Colon (tissue), 2 donors: ENCODE data around the gene NUFIP1.
"Not testable (repeated sequence)": the region's sequence is repeated elsewhere in the genome, so short reads cannot be mapped to it uniquely, and the experiment has no call there.

Source experiments
- FAIRE-seq: peaks from 2 replicates; lab custom pipeline; 2012; peaks lifted over from hg19 to GRCh38; lab: Jason Lieb, UNC
- donor health status: control.
- donor health status: control.

NUFIP1 gene

DNA sequence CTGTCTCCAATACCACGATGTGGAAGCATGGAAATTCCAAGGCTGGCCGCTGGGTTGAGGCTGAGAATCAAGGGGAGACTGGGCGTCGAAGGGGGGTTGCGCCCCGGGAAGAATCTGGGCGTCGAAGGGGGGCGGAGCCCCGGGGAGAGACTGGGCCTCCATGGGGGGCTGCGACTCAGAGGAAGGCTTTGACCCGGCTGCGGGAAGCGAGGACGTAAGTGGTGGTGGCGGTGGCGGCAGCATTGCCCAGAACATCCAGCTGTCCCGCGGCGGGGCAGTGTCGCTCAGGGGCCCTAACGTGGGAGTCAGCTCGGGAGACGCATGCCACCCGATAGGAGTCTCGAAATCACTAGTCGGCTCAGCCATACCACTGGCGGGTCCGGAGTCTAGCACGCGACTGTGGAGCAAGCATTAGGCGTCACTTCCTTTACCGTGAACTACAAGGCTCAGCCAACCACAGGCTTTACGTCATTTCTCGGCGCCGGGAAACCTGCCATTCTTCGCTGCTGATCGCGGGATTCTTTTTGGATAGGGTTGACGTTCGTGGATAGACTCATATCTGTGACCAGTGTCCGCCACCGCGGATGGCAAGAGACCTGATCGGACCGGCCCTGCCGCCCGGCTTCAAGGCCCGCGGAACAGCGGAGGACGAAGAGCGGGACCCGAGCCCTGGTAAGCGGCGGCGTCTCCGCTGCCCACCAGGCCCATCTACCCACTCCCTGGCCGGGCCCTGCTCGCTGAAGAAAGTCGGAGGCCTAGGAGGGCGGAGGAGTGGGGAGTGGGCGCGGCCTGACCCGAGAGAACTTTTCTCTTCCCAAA, at the start of gene NUFIP1, which contains the start of gene GPALPP1:
Gene NUFIP1, minus strand, starts transcription at position 401 of the 819 bp plus-strand sequence. Its CDS starts 35 bp downstream, at position 366.
Gene GPALPP1, plus strand, starts transcription at position 468 of the 819 bp plus-strand sequence. Its CDS starts 117 bp downstream, at position 585.
- no peak for FAIRE-seq

DNA sequence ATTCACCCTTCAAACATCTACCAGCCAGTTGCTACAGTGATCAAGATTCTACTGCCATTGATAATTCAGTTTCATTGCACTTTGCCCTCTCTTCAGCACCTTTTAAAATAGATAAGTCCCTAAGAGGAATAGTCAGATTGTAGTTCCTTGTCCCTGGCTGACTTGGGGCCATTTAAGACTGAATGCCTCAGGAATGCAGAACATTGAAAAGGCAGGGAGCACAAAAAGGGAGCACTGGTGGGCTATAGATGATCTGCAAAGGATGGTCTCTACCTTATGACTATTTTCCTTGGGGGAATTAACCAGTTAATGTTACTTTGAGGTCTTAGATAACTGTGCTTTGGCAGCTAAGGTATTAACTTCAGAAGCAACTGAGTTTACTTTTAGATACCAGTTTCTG, 46.9 kb upstream of the NUFIP1 start:
- FAIRE-seq, result no peak

DNA sequence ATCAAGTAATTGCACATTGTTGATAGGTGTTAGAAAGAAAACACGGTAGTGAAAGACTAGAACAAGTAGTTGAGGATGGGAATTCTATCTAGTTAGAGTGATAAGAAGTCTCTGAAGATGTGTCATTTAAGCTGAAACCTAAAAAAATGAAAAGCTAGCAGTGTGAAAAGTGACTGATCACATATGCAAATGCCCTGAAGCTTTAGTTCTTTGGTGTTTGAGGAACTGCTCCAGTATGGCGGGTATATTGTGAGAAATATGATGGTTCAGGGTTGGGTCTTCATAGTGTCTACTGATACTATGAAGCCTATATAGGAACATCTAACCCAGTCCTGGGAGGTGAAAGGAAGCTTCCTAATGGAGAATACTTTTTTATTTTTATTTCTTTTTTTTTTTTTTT, 45.1 kb upstream of the NUFIP1 start:
- FAIRE-seq, result no peak

DNA sequence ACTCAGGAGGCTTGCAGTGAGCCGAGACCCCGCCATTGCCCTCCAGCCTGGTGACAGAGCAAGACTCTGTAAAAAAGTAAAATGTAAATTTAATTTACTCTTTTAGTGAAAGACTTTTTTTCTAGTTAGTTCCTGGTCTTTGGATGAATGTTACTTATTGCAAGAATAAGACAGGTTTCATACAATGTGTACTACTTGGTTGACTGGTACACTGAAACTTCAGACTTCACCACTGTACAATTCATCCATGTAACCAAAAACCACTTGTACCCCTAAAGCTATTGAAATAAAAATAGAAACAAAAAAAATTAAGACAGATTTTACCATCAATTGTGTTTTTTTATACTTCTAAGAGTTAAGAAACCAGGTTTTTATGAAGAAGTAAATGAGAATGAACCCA, 35.6 kb upstream of the NUFIP1 start:
- FAIRE-seq, result no peak

DNA sequence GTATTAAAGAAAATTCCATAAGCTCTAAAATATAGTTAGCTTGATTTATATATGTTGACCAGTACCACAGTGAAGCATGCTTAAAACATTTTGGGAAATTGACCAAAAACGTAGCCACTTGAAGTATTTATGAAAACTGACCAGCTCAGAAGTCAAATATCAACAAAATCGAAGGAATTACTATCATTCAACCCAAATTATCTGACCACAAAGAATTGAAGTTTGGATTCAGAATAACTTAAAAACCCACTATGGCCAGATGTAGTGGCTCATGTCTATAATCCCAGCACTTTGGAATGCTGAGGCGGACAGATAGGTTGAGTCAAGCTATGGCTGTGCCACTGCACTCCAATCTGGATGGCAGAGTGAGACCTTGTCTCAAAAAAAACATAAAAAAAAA, 32.0 kb upstream of the NUFIP1 start:
- FAIRE-seq, result no peak

DNA sequence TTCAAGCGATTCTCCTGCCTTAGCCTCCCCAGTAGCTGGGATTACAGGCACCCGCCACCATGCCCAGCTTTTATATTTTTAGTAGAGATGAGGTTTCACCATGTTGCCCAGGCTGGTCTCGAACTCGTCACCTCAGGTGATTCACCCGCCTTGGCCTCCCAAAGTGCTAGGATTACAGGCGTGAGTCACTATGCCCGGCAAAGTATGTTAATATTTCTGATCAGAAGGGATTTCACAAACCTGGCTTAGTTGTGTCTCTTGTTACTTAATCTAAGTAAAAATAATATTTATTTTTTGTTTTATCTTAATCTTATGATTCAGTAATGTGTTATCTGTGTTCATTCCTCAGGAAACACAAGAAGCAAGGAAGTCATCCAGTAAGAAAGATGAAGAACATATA, 30.7 kb upstream of the NUFIP1 start:
- FAIRE-seq, result not testable (repeated sequence)

DNA sequence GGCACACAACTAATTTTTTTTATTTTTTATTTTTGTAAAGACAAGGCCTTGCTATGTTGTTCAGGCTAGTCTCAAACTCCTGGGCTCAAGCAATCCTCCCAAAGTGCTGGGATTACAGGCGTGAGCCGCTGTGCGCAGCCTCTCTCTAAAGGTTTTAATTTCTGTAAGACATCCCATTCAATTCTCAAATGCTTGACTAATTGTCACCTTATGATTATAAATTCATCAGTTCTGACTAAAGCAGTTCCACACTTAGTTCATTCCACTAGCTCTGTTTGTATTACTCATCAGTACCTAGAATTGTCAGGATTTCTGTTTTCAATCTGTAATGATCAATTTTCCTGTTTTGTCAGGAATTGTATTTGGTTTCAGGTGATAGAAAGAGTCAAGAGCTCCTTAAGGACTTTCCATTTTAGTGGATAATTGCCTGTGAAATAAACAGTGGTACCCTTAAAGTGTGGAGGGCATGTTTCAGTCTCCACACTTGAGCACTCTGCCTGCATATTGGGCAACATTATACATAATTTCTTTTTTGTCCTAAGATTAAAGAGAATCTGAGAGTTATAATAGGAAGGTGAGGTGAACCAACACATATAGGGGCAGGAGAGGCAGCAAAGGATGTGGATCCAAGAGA, 27.6 kb upstream of the NUFIP1 start:
- FAIRE-seq, result no peak

DNA sequence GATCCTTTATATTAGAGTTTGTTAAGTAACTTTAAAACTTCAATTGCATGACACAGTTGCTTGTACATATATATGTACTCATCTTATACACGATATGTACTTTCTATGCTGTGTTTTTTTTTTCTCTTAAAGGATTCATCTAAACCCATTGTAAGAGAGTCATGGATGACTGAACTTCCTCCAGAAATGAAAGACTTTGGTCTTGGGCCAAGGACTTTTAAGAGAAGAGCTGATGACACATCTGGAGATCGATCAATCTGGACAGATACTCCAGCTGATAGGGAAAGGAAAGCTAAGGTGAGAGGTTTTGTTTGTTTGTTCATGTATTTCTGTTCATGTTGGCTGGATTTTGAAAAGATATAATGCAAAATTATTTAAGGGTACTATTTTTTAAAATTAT, 26.0 kb upstream of the NUFIP1 start:
- no peak for FAIRE-seq

DNA sequence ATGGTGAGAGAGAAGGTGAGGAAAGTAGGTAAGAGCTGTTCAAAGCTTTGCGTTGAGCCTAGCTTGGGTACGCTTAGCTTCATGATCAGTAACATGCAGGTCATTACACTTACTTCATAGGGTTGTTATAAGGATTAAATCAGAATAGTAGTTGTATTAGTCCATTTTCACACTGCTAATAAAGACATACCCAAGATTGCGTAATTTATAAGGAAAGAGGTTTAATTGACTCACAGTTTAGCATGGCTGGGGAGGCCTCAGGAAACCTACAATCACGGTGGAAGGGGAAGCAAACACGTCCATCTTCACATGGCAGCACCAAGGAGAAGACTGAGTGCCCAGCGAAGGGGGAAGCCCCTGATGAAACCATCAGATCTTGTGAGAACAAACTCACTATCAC, 21.9 kb upstream of the NUFIP1 start:
- no peak for FAIRE-seq

DNA sequence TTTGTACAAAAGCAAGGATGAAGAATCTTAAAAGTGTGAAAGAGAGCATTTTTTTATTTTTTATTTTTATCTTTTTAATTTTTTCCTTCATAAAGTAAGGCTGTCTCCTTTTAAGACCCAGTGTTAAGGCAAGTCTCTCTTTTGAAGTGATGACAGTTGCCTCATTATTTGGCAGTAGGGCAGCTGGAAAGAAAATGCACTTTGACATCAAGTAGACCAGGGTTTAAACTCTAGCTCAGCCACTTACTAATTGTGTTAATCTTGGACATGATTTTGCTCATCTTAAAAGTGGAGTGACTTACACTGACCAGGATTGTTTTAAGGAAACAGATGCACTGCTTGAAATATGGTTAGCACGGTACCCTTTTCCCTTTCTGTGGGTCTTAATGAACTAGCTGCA, 18.6 kb upstream of the NUFIP1 start:
- FAIRE-seq, result no peak

DNA sequence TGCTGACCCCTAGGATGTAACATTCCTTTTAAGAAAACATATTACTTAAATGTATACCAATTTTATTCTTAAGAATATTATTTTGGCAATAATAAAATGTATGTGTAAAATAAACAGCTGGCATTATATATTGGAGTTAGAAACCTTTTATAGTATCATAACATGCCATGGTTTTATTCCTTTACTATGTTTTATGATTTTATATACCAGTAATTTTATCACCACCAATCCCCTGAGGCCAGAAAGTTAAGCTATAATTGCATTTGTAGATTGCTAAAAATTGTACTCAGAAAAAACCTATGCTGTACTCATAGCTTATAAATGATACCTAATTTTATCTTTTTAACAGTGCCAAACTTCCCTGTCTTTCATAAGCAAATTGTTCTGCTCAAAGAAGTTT, 18.0 kb upstream of the NUFIP1 start:
- peak; percentile 61 for FAIRE-seq

DNA sequence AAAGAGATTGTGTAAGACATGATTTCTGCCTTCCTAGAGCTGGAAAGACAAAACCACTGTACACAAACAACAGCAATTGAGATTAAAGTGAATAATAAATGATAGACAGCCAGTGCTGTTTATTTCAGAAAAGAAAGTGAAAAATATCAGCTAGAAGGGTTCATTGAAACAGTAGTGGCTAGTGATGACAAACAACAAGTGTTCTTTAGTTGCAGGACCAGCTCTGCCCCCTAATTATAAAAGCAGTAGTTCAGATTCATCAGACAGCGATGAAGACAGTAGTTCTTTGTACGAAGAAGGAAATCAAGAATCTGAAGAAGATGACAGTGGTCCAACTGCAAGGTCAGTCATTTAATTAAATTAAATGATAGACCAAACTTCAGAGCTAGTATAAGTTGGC, 14.8 kb upstream of the NUFIP1 start:
- FAIRE-seq, result no peak

DNA sequence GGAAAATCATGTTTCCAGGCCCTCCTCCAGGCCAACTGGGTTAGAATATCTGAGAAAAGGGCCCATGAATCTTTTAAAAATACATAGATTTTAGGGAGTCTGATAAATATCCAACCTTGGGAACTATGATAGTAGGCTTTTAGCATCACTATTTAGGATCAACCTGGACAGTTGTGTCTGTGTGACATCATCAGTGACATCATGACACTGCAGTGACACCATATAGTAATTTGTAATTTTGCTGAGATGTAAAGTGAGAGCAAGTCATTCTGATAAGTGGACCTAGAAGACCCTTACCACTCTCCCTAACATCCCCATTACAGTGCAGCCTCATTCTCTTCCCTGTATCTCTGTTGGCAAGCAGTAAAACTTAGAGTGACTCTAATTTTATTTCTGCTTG, 14.1 kb upstream of the NUFIP1 start:
- no peak for FAIRE-seq

DNA sequence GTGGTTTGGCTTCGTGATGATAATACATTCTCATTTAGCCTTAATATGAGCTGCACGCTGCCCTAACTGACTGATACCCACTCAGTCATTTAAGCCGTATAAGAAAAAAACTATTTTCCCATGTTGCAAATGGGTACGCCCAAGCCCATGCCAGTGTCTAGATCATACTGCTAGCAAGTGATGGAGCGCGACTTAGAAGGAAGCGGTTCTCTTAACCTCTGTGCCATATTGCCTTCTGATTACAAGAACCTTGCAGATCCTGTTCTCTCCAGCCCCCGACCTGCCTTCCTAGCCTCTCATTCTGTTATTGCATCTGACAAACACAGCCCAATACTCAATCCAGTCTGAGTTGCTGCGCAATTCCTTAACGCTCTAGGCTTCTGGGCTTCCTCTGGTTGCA, 670 bp upstream of the NUFIP1 start:
- no peak for FAIRE-seq

DNA sequence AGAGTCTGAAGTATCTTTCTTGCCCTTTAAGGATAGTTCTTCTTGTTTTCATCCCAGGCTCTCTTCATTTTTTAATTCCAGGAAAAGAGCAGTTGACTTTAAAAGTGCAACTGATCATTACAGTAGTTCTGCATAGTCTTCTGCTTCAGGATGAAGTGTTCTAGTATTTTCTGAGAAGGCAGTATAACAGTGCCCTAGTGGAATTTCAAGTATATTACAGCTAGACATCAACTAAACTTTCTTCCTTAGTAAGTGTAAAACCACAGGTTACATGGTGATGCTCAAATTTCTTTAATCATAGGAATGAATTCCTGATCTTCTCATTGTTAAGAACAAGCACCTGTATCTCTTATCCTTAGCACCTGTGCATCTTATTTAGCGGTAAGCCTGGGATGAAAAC, 10.9 kb downstream of the NUFIP1 start:
- no peak for FAIRE-seq

DNA sequence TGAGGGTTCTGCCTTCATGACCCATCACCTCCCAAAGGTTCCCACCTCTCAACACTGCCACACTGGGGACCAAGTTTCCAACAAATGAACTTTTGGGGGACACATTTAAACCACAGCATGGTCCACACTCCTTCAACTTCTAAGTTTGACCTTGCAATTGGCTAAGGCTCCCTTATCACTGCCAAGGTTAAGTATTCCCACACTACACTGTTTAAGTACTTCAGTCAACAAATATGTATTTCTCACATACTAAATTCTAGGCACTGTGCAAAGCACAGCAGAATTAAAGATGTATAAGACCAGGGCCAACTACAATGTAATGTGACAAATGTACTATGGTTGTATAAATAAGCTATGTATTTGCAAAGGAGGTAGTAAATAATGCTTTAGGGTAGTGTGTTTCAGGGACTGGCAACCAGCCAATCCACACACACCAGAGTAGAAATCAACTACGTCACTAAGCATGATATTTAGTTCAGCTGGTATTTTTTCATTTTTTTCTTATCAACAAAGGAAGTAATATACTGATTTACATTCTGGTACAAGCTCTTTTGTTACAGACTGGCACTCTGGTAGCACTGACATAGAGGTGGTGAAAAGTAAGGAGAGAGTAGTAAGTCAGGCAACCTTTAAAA, 12.2 kb downstream of the NUFIP1 start:
- no peak for FAIRE-seq

DNA sequence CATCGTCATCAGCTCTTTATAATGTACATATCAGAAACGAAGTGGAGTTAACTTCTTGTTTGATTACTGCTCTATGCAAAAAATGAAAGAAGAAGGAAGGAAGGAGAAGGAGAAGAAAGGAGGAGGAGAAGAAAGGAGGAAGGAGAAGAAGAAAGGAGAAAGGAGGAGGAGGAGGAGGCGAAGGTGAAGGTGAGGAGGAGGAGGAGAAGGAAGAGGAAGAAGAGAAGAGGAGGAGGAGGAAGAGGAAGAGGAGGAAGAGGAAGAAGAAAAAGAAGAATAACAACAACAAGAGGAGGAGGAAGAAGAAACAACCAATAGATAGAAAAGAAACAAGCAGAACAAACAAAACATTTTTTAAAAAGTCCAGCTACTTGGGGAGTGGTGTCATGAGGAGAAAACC, 13.1 kb downstream of the NUFIP1 start:
- FAIRE-seq, result no peak

DNA sequence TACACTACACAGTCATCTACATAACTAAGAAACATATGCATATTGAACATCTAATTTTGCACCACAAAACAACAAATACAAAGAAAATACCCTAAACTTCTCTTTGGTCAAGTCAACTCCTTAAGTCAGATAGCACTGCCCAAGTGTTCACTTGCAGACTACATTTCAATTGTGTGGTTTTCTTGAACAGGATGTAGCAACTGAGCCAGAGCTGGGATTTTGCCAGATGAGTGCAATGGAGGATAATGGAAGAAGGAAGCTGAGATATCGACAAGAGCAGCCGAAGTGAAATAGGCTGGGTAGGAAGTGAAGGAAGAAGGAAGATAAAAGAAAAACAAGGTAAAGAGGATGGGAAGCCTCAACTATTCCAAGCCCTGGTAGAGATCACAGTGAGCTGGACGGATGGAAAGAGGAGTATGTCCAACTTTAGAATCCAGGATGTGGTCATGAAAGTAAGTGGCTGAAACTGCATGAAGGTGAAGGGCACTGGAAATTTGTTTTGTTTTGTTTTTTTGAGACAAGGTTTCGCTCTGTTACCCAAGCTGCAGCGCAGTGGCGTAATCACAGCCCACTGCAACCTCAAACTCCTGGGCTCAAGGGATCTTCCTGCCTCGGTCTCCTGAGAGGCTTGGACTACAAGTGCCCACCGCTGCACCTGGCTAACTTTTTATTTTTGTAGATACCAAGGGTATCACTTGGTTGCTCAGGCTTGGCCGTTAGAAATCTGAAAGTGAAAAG, 15.0 kb downstream of the NUFIP1 start:
- no peak for FAIRE-seq

DNA sequence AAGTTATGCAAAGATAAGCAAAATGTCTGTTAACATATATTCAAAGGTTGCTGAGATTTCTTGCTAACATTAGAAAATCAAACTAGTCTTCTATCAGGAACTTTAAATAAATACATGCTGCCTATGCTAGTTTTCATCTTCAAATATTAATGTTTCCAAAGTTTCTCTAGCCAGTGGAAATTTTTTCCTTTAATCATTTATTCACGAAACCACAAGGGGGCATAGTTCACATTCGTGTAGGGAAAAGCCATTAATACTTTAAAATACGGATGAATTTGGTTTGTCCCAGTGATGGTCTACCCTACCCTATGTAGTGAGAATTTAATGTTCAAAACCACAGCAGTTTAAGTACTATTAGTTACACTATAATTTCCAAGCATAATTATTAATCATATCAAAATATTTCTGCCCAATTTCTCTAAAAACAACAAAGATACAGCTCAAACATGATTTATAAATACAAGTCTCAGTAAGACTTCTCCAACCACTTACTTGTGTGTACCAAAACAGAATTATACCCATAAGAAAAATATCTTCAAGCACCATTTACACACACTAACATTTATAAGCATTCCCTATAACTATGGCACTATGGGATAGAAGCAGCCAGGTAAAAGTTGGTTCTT, 16.2 kb downstream of the NUFIP1 start:
- peak; percentile 78 for FAIRE-seq

DNA sequence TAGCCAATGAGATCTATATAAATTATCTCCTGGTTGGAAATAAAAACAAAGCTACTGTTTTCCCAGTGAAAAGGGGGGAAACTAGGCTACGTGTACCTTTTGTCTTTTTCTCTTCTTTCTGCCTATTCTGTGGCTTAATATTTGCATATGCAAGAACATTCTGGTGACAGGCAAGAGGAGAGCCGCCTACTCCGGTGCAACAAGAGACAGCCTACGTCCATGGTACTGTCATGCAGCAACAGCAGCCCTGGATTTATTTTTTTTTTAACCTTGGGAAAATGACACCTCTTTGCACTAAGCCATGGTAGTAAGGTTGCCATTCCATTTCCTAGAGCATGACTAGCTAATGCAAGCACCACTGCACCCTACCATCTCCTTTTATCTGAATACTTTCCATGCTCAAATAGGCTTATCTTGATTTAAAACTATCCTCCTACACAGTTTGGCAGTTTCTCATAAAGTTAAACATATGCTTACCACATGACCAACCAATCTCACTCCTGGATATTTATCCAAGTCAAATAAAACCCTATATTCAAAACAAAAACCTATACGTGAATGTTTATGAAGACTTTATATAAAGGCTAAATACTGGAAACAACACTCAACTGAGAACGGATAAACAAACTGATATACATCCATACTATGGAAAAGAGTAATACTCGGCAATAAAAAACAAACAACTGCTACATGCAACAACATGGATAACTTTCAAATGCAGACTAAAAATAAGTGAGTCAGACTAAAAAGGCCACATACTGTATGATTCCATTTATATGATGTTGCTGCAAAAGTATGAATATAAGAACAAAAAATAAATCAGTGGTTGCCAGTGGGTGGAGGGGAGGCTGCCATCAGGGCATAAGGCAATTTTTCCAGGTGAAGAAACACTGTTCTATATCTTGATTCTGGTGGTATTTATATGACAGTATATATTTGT, 17.3 kb downstream of the NUFIP1 start:
- FAIRE-seq, result no peak
